T-cell (primary cell): ENCODE results near the gene ANO1. TPM values are rescaled to one million over a fixed set of nuclear protein-coding genes. Genes with fewer than 3 reads are reported as not detected.

Experiments used
- ATAC-seq, 4 experiments: fragments of 200-7000 bp in 3 of 4; fragments of 150-1000 bp in 1 of 4; cut with Tn5 transposase; replicated peaks in 1 of 4; 1 replicate in 3 of 4; 2 replicates in 1 of 4; pipeline ENCODE4 v1.10.0; 2021; ENCODE audit warnings: moderate library complexity in 3 of 4, mild to moderate bottlenecking in 2 of 4, moderate number of reproducible peaks in 1 of 4
- CTCF ChIA-PET, 2 donors: fragments of 300-600 bp; sonication (Branson Sonifier 250); formaldehyde crosslinking; loops; one replicate each; lab custom pipeline; 2022; ENCODE audit warnings: antibody characterized with exemption in 2 of 2; lab: Charles Lee
- POLR2A ChIA-PET, 2 donors: fragments of 300-600 bp; sonication (Branson Sonifier 250); formaldehyde crosslinking; loops; one replicate each; lab custom pipeline; 2022; ENCODE audit warnings: antibody characterized with exemption in 2 of 2; lab: Charles Lee
- DNase-seq, 35 experiments: peaks; one replicate each; pipeline versions ENCODE4 v3.0.0 to v3.0.0-alpha.2; 2013 to 2023
- H3K27ac ChIP-seq: one replicate; pipeline ENCODE4 v1.5.1; 2013; ENCODE audit warnings: low read length
- H3K27me3 ChIP-seq, 2 experiments: replicated peaks in 1 of 2; 1 replicate in 1 of 2; 2 replicates in 1 of 2; pipeline versions ENCODE4 v1.6.1 to v1.7.0; 2013; ENCODE audit warnings: low read length in 1 of 2, mixed read lengths in 1 of 2; ENCODE audit not compliant: control insufficient read depth in 2 of 2, insufficient read depth in 2 of 2; ENCODE audit errors: extremely low read depth in 1 of 2
- H3K36me3 ChIP-seq, 2 donors: 1 replicate in 1 of 2; 2 replicates in 1 of 2; pipeline versions ENCODE4 v1.6.1 to v1.7.0; 2013; ENCODE audit warnings: low read length in 1 of 2; ENCODE audit not compliant: control insufficient read depth in 2 of 2, insufficient read depth in 1 of 2; ENCODE audit errors: extremely low read depth in 1 of 2
- H3K4me1 ChIP-seq, 2 experiments: 1 replicate in 1 of 2; 2 replicates in 1 of 2; pipeline versions ENCODE4 v1.6.1 to v1.7.0; 2013; ENCODE audit warnings: low read length in 2 of 2, mixed read lengths in 1 of 2; ENCODE audit not compliant: insufficient read depth in 2 of 2, control insufficient read depth in 1 of 2; ENCODE audit errors: extremely low read depth in 1 of 2
- H3K4me3 ChIP-seq, 2 donors: 1 replicate in 1 of 2; 2 replicates in 1 of 2; pipeline versions ENCODE4 v1.5.1 to v1.7.0; 2013; ENCODE audit warnings: mild to moderate bottlenecking in 2 of 2, low read length in 1 of 2, moderate library complexity in 1 of 2; ENCODE audit not compliant: control insufficient read depth in 1 of 2; ENCODE audit errors: extremely low read depth in 1 of 2
- H3K9me3 ChIP-seq: 2 replicates; pipeline ENCODE4 v1.7.0; 2013
- H3K27ac Mint-ChIP-seq, 2 donors: one replicate each; pipeline ENCODE4 v1.8.0; 2020 to 2021; ENCODE audit warnings: mild to moderate bottlenecking in 2 of 2, mixed read lengths in 2 of 2
- H3K27me3 Mint-ChIP-seq, 2 donors: one replicate each; pipeline ENCODE4 v1.8.0; 2021 to 2022; ENCODE audit warnings: mixed read lengths in 2 of 2
- H3K36me3 Mint-ChIP-seq: one replicate; pipeline ENCODE4 v1.8.0; 2021; ENCODE audit warnings: mixed read lengths
- H3K4me1 Mint-ChIP-seq, 3 donors: one replicate each; pipeline ENCODE4 v1.8.0; 2020 to 2022; ENCODE audit warnings: mixed read lengths in 3 of 3, mild to moderate bottlenecking in 1 of 3
- H3K4me3 Mint-ChIP-seq, 3 donors: one replicate each; pipeline ENCODE4 v1.8.0; 2020 to 2022; ENCODE audit warnings: mild to moderate bottlenecking in 3 of 3, mixed read lengths in 3 of 3, moderate library complexity in 3 of 3
- H3K9me3 Mint-ChIP-seq, 3 donors: one replicate each; pipeline ENCODE4 v1.8.0; 2020 to 2022; ENCODE audit warnings: mixed read lengths in 3 of 3
- WGBS: methylation state at CpG from one replicate; pipeline ENCODE4 v1.1.5; 2013; ENCODE audit warnings: missing lambda C conversion rate; ENCODE audit not compliant: insufficient coverage; 5-methylcytosine and 5-hydroxymethylcytosine counted together
- total RNA-seq, 35 experiments: library from RNA in 6 of 35; stranded (reverse) in 6 of 35; fragments of 120-200 nt in 1 of 35; gene quantifications; one replicate each; pipeline versions ENCODE4 v1.2.1 to v1.2.4 and lab custom pipeline; 2013 to 2026

Gene ANO1
- total RNA-seq, 5 donors from 2014 or later (not counting 1 experiment from before 2014, with no cell fraction given): 0.19 to 0.38 (median 0.33) TPM; not detected in 2

DNA sequence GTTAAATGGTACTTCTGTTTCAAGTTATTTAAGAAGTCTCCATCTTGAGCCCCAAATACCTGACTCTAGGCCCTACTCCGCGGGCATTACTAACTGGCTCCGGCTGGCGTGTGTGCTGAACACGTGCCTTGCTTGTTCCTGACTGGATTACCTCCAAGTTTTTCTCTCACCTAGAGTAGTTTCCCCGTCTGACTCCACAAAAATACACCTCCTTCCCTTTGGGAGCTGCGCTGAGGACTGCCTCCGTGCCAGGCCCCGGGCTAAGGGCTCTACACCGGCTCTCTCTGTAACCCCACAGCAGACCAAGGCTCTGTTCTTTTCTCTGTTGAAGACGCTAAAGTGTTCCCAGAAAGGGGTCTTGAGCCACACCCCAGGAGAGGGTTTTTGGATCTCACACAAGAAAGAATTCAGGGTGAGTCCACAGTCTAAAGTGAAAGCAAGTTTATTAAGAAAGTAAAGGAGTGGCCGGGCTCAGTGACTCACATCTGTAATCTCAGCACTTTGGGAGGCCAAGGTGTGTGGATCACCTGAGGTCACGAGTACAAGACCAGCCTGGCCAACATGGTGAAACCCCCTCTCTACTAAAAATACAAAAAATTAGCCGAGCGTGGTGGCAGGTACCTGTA lies 61.8 kb downstream of the ANO1 start:
- no peak overlapping the region for H3K27ac ChIP-seq
- no peaks in the 10 kb centered on the region for H3K36me3 Mint-ChIP-seq
- ATAC-seq: no peak
- POLR2A ChIA-PET: no interaction called here
- DNase-seq: no peak
- H3K27me3 Mint-ChIP-seq: peaks cover 32 to 49% of the 10 kb centered on the region in 2 donors
- H3K27me3 ChIP-seq: peaks cover 3 to 44% of the 10 kb centered on the region in 2 experiments
- H3K4me1 ChIP-seq: no peaks in the 10 kb centered on the region
- no peak overlapping the region for H3K4me3 Mint-ChIP-seq
- peaks cover 1 to 6% (median 5%) of the 10 kb centered on the region in 3 donors for H3K4me1 Mint-ChIP-seq
- H3K9me3 Mint-ChIP-seq: no peaks in the 10 kb centered on the region
- no peaks in the 10 kb centered on the region for H3K36me3 ChIP-seq
- H3K9me3 ChIP-seq: no peaks in the 10 kb centered on the region
- CTCF ChIA-PET: no interaction called here
- 82% methylated on average over 11 of the region's 15 CpGs for WGBS
- H3K4me3 ChIP-seq: no peak overlapping the region
- no peak overlapping the region for H3K27ac Mint-ChIP-seq

DNA sequence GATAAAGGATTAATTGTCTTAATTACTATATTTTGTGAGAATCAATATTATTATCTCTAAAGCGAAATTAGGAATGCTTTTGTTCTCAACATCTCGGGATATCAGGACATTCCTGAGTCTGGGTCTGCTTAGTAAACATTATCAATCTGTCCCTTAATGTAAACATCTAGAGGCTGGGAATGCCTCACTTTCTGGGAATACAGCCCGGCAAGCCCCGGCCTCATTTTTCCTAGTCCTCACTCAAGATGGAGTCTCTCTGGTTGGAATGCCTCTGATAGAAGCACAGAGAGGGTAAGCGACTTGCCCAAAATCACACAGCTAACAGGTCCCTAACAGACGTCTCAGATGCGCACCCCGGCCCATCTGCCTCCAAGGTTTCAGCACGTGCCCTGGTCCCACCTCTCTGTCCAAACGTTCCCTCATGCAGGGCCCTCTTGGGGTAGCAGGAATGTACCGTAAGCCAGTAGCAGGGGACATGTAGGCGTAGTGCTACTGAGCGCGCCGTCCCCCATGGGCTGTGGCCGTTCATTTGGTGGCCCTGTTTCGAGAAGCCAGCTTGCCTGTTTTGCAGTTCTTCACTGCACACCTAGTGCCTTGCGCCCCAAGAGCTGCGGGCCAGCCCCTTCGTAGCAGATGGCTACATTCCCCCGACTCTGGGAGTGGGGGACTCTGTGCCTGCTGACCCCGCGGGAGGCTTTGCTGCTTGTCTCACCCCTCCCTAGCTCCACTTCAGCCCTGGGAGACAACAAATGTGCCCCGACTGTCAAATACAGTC lies 62.8 kb downstream of the ANO1 start:
- ChIA-PET POLR2A (interaction anchor here in 1 of 2 donors (0.5 kb wide), 1 partner anchor 626 kb away, joined by 3 read pairs; no protein-coding TSS in a partner anchor), CTCF (no interaction called here)
- Mint-ChIP-seq H3K4me3 (no peak overlapping the region), H3K9me3 (no peaks in the 10 kb centered on the region), H3K27ac (no peak overlapping the region), H3K4me1 (peaks cover 1 to 6% (median 5%) of the 10 kb centered on the region in 3 donors), H3K36me3 (no peaks in the 10 kb centered on the region), H3K27me3 (peaks cover 33 to 49% of the 10 kb centered on the region in 2 donors)
- Histone ChIP-seq H3K27me3 (peaks cover 3 to 48% of the 10 kb centered on the region in 2 experiments), H3K9me3 (no peaks in the 10 kb centered on the region), H3K4me3 (peak overlapping the region in 1 of 2 donors; percentile 11), H3K4me1 (no peaks in the 10 kb centered on the region), H3K36me3 (no peaks in the 10 kb centered on the region), H3K27ac (no peak overlapping the region)
- 60% methylated on average over 20 of the region's 24 CpGs for WGBS
- no peak for ATAC-seq
- no peak for DNase-seq

DNA sequence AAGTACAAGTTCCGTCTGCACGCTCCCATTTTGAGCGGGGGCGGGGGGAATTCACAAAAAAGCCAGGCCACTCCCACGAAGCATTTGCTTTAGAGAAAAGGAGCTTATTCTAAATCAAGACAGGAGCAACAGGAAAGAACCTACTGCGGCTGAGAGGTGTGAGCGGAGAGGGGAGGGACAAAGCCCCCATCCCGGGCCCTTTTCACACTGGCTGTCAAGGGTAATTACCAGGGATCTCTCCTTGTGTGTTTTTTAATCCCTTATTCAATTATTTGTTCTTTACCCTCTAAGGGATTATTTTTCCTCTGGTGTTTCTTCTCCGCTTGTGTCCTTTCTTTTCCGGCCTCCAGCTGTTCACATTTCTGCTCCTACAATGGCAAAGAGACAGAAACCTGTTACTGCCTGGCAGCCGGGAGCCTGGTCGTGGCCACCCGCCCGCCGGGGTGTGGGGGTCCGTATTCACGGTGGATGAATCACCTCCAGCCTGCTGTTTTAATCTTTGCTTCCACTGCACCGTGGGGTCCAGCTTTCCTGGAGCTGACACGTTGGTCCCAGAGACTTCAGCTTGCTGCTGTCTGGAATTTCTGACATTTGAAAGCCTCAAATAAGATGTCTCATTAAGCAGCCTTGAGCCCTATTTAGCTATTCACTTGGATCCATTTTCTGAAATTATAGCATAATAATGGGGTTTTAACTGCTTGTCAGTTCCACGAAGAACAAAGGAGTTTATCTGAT lies 63.5 kb downstream of the ANO1 start:
- Mint-ChIP-seq H3K4me1 (peaks cover 1 to 6% (median 5%) of the 10 kb centered on the region in 3 donors), H3K27me3 (peaks cover 37 to 55% of the 10 kb centered on the region in 2 donors), H3K9me3 (no peaks in the 10 kb centered on the region), H3K4me3 (no peak overlapping the region), H3K27ac (no peak overlapping the region), H3K36me3 (no peaks in the 10 kb centered on the region)
- no peak for ATAC-seq
- Histone ChIP-seq H3K9me3 (no peaks in the 10 kb centered on the region), H3K36me3 (no peaks in the 10 kb centered on the region), H3K27ac (no peak overlapping the region), H3K27me3 (peaks cover 3 to 44% of the 10 kb centered on the region in 2 experiments), H3K4me1 (no peaks in the 10 kb centered on the region), H3K4me3 (peak overlapping the region in 1 of 2 donors; percentile 11)
- CTCF ChIA-PET: no interaction called here
- WGBS: 15% methylated on average over 10 of the region's 20 CpGs
- no peak for DNase-seq
- POLR2A ChIA-PET: interaction anchor here in 1 of 2 donors (0.5 kb wide), 1 partner anchor 625 kb away, joined by 3 read pairs; no protein-coding TSS in a partner anchor

DNA sequence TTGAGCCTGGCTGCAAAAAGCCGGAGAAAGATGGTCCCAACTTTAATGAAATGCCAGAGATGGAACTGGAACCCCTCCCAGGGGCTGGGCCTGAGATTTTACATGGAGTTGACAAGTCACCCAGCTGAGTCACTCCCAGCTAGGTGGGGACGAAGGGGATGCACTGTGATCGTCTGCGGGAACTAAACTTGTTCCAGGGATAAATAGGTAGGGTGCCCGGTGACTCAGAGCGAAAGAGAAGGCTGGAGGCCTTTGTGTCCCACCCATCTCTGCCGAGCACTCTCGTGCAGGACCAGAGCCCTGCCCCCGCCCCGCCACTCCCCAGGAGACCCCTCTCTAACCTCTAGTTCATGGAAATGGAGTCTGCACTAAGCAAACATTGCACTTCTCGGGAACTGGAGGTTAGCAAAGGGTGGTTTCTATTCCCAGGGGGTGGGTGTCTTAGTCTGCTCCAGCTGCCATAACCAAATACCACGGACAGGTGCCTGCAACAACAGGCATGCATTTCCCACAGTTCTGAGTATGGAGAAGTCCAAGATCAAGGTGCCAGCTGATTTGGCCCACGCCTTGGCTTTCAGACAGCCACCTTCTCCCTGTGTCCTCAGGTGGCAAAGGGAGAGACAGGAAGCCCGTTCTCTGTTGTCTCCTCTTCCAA lies 64.2 kb downstream of the ANO1 start:
- Histone ChIP-seq H3K27ac (no peak overlapping the region), H3K4me3 (no peak overlapping the region), H3K9me3 (no peaks in the 10 kb centered on the region), H3K4me1 (no peaks in the 10 kb centered on the region), H3K36me3 (no peaks in the 10 kb centered on the region), H3K27me3 (peaks cover 3 to 49% of the 10 kb centered on the region in 2 experiments)
- Mint-ChIP-seq H3K27me3 (peaks cover 40 to 59% of the 10 kb centered on the region in 2 donors), H3K27ac (no peak overlapping the region), H3K4me1 (peaks cover 1 to 6% (median 5%) of the 10 kb centered on the region in 3 donors), H3K36me3 (no peaks in the 10 kb centered on the region), H3K4me3 (no peak overlapping the region), H3K9me3 (no peaks in the 10 kb centered on the region)
- ATAC-seq (no peak), DNase-seq (no peak)
- WGBS: 34% methylated on average over 8 of the region's 14 CpGs
- ChIA-PET POLR2A (no interaction called here), CTCF (no interaction called here)

DNA sequence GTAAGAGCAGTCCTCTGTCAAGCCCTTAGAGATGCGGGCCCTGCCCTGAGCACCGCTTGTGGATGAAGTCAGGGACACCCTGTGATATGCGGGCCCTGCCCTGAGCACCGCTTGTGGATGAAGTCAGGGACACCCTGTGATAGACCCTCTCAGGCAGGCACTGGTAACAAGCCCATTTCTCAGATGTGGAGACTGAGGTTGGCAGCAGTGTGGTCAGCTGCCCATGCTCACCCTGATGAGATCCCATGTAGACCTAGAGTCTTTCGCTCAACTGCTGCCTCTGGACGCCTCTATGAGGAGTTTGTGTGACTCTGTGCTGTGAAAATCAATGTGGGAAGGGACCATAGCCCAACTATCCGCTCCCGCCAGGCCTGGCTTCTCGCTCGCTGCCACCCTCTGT lies 66.1 kb downstream of the ANO1 start:
- Mint-ChIP-seq H3K27me3 (peaks cover 40 to 64% of the 10 kb centered on the region in 2 donors), H3K4me3 (no peak overlapping the region), H3K9me3 (no peaks in the 10 kb centered on the region), H3K4me1 (peaks cover 1 to 6% (median 5%) of the 10 kb centered on the region in 3 donors), H3K27ac (no peak overlapping the region), H3K36me3 (no peaks in the 10 kb centered on the region)
- Histone ChIP-seq H3K4me1 (no peaks in the 10 kb centered on the region), H3K4me3 (no peak overlapping the region), H3K27me3 (peaks cover 3 to 64% of the 10 kb centered on the region in 2 experiments), H3K27ac (no peak overlapping the region), H3K9me3 (no peaks in the 10 kb centered on the region), H3K36me3 (no peaks in the 10 kb centered on the region)
- ATAC-seq (no peak), DNase-seq (no peak)
- CTCF ChIA-PET: no interaction called here
- 87% methylated on average over 10 of the region's 10 CpGs for WGBS
- POLR2A ChIA-PET: no interaction called here

DNA sequence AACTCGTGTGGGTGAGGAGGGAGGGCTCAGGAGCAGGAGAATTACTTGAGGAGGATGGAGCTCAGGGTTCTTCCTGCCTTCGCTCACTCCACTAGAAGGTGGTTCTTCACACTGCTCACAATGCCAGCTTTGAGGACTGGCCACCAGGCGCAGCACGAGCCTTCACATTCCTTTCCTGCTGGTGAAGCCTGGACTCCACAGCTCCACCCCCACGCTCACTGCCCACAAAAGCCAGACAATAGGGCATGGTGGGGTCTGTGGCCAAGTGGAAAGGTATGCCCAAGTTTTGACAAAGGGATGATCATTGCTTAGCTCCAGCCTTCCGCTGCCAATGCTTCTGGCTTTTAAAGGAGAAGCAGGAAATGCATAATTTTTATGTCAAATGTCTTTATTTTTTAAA lies 67.0 kb downstream of the ANO1 start:
- H3K27ac Mint-ChIP-seq: no peak overlapping the region
- no peak for ATAC-seq
- DNase-seq: no peak
- Histone ChIP-seq H3K4me1 (no peaks in the 10 kb centered on the region), H3K9me3 (no peaks in the 10 kb centered on the region), H3K27me3 (peaks cover 3 to 64% of the 10 kb centered on the region in 2 experiments), H3K27ac (no peak overlapping the region), H3K36me3 (no peaks in the 10 kb centered on the region), H3K4me3 (no peak overlapping the region)
- no peaks in the 10 kb centered on the region for H3K9me3 Mint-ChIP-seq
- CTCF ChIA-PET: no interaction called here
- H3K36me3 Mint-ChIP-seq: no peaks in the 10 kb centered on the region
- POLR2A ChIA-PET: no interaction called here
- 60% methylated on average over 3 of the region's 6 CpGs for WGBS
- H3K4me3 Mint-ChIP-seq: no peak overlapping the region
- peaks cover 37 to 60% of the 10 kb centered on the region in 2 donors for H3K27me3 Mint-ChIP-seq
- peaks cover 1 to 6% (median 5%) of the 10 kb centered on the region in 3 donors for H3K4me1 Mint-ChIP-seq
